ENCODE measurements around the gene SIMC1.

SIMC1 gene

DNA sequence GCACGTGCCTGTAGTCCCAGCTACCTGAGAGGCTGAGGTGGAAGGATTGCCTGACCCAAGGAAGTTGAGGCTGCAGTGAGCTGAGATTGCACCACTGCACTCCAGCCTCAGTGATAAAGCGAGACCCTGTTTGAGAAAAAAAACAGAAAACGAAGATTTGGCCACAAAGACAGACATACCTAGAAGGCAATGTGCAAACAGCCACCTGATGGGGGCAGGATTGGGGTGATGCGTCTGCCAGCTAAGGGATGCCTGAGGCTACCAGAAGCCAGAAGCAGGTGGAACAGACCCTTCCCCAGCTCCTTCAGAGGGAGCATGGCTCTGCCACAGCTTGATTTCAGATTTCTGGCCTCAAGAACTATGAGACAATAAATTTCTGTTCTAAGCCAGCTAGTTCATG, 153.3 kb downstream of the SIMC1 start:
- TF ChIP-seq EZH2phosphoT487 (IDR thresholded peaks at IDR 0.05; ENCODE audit: low read length) (no peak), EZH2 (optimal IDR thresholded peaks at IDR 0.05; ENCODE audit: low read depth, low read length) (no peak)
- TF ChIP-seq, protein P1, sequence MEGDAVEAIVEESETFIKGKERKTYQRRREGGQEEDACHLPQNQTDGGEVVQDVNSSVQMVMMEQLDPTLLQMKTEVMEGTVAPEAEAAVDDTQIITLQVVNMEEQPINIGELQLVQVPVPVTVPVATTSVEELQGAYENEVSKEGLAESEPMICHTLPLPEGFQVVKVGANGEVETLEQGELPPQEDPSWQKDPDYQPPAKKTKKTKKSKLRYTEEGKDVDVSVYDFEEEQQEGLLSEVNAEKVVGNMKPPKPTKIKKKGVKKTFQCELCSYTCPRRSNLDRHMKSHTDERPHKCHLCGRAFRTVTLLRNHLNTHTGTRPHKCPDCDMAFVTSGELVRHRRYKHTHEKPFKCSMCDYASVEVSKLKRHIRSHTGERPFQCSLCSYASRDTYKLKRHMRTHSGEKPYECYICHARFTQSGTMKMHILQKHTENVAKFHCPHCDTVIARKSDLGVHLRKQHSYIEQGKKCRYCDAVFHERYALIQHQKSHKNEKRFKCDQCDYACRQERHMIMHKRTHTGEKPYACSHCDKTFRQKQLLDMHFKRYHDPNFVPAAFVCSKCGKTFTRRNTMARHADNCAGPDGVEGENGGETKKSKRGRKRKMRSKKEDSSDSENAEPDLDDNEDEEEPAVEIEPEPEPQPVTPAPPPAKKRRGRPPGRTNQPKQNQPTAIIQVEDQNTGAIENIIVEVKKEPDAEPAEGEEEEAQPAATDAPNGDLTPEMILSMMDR (IDR thresholded peaks at IDR 0.05; ENCODE audit: low read length): no peak
- no peak for DNase-seq
- Histone ChIP-seq H3F3A (ENCODE audit: insufficient read depth, low read length) (peaks cover 7% of the 10 kb centered on the region; the same call in 1 of the 2 replicates), H3K9ac (ENCODE audit: low read length) (no peak overlapping the region), H3K4me1 (ENCODE audit: low read length) (peaks cover 10% of the 10 kb centered on the region; the same call in 1 of the 2 replicates), H2AFZ (ENCODE audit: low read length) (no peak overlapping the region), H3K9me3 (replicated peaks; ENCODE audit: insufficient read depth, low read length) (no peaks in the 10 kb centered on the region), H3K4me2 (ENCODE audit: low read depth, low read length) (no peak overlapping the region), H3K36me3 (replicated peaks; ENCODE audit: insufficient read depth, low read length) (0 out of 2 replicates have a peak, but pooled peaks cover 3% of the 10 kb centered on the region), H3K4me3 (ENCODE audit: low read length) (no peak overlapping the region), H3K9me2 (replicated peaks; ENCODE audit: insufficient read depth, low read length) (no peaks in the 10 kb centered on the region), H4K20me1 (ENCODE audit: insufficient read depth, low read length) (no peaks in the 10 kb centered on the region), H3K27ac (ENCODE audit: low read length) (no peak overlapping the region), H3K79me2 (ENCODE audit: low read length) (peaks cover 44% of the 10 kb centered on the region), H3K27me3 (replicated peaks; ENCODE audit: insufficient read depth, low read length) (no peaks in the 10 kb centered on the region)

DNA sequence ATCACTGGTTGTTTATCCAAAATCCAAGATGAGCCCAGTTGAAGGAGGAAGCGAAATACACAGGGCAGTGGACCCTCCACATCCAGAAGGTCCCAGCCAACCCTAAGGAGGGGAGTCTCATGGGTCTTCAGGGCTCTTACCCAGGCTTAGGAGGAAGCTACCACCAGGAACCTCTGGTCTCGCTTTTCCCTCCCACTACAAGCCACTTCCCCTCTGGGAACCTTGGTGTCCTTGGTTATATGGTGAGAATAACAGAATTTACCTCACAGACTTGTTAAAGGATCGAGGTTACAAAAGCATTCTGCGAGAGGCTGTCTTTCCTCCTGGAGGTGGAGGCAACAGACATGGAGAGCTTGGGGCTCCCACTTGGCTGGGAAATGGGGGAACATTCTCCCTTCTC, 153.8 kb downstream of the SIMC1 start:
- no peak overlapping the region for H3K9ac ChIP-seq (ENCODE audit: low read length)
- no peak overlapping the region for H3K4me2 ChIP-seq (ENCODE audit: low read depth, low read length)
- H3K36me3 ChIP-seq (replicated peaks; ENCODE audit: insufficient read depth, low read length): no peaks in the 10 kb centered on the region
- H3K9me3 ChIP-seq (replicated peaks; ENCODE audit: insufficient read depth, low read length): no peaks in the 10 kb centered on the region
- H3K27ac ChIP-seq (ENCODE audit: low read length): no peak overlapping the region
- no peaks in the 10 kb centered on the region for H3K27me3 ChIP-seq (replicated peaks; ENCODE audit: insufficient read depth, low read length)
- H4K20me1 ChIP-seq (ENCODE audit: insufficient read depth, low read length): no peaks in the 10 kb centered on the region
- peaks cover 39% of the 10 kb centered on the region for H3K79me2 ChIP-seq (ENCODE audit: low read length)
- no peak for TF ChIP-seq EZH2phosphoT487 (IDR thresholded peaks at IDR 0.05; ENCODE audit: low read length)
- TF ChIP-seq, protein P1 (IDR thresholded peaks at IDR 0.05; ENCODE audit: low read length): no peak
- TF ChIP-seq EZH2 (optimal IDR thresholded peaks at IDR 0.05; ENCODE audit: low read depth, low read length): no peak
- DNase-seq: no peak
- H3F3A ChIP-seq (ENCODE audit: insufficient read depth, low read length): peaks cover 7% of the 10 kb centered on the region; the same call in 1 of the 2 replicates
- H3K4me3 ChIP-seq (ENCODE audit: low read length): no peak overlapping the region
- no peak overlapping the region for H2AFZ ChIP-seq (ENCODE audit: low read length)
- H3K4me1 ChIP-seq (ENCODE audit: low read length): peaks cover 13% of the 10 kb centered on the region; the same call in 1 of the 2 replicates
- H3K9me2 ChIP-seq (replicated peaks; ENCODE audit: insufficient read depth, low read length): no peaks in the 10 kb centered on the region

GRCh38 chr5:176392526-176392925, 154.3 kb downstream of the SIMC1 start:
- H3K27ac ChIP-seq (ENCODE audit: low read length): no peak overlapping the region
- H3K79me2 ChIP-seq (ENCODE audit: low read length): peaks cover 33% of the 10 kb centered on the region
- no peaks in the 10 kb centered on the region for H4K20me1 ChIP-seq (ENCODE audit: insufficient read depth, low read length)
- H3F3A ChIP-seq (ENCODE audit: insufficient read depth, low read length): peaks cover 7% of the 10 kb centered on the region; the same call in 1 of the 2 replicates
- no peak for DNase-seq
- no peak overlapping the region for H3K9ac ChIP-seq (ENCODE audit: low read length)
- H3K4me1 ChIP-seq (ENCODE audit: low read length): 0 out of 2 replicates have a peak, but pooled peaks cover 8% of the 10 kb centered on the region
- H3K36me3 ChIP-seq (replicated peaks; ENCODE audit: insufficient read depth, low read length): no peaks in the 10 kb centered on the region
- no peaks in the 10 kb centered on the region for H3K9me3 ChIP-seq (replicated peaks; ENCODE audit: insufficient read depth, low read length)
- H3K4me2 ChIP-seq (ENCODE audit: low read depth, low read length): no peak overlapping the region
- H3K4me3 ChIP-seq (ENCODE audit: low read length): no peak overlapping the region
- H3K9me2 ChIP-seq (replicated peaks; ENCODE audit: insufficient read depth, low read length): no peaks in the 10 kb centered on the region
- TF ChIP-seq EZH2phosphoT487 (IDR thresholded peaks at IDR 0.05; ENCODE audit: low read length): no peak
- TF ChIP-seq, protein P1 (IDR thresholded peaks at IDR 0.05; ENCODE audit: low read length): no peak
- TF ChIP-seq EZH2 (optimal IDR thresholded peaks at IDR 0.05; ENCODE audit: low read depth, low read length): no peak
- H3K27me3 ChIP-seq (replicated peaks; ENCODE audit: insufficient read depth, low read length): no peaks in the 10 kb centered on the region
- H2AFZ ChIP-seq (ENCODE audit: low read length): no peak overlapping the region

Data from MM.1S (cell line).